Measurements from ENCODE around the gene MYO10. TPM values are rescaled to one million over a fixed set of nuclear protein-coding genes. Genes with fewer than 3 reads are reported as not detected.

The MYO10 gene
- total RNA-seq, 4 donors from 2014 or later, result 30.6 to 55.9 (median 38.2) TPM

DNA sequence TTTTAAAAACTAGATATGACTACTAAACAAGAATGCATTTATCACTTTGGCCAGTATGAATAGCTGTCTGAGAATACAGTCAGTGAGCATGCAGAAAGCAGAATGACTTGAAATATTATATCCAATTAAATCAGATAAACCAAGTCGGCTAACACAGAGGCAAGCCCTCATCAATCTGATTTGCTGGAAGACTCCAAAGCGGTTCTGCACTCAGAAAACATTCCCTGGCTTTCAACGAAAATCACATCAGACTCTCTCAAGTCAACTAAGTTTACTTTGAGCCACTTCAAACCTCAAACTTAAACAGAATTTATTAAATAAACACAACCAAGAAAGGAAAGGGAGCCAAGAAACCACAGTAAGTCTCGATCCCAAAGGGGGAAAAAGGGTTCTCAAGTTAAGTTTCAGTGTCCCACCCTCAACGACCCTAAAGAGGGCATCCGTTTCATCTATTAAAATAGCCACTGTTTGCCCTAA, 1.4 kb downstream of the MYO10 start:
- H3K4me3 ChIP-seq, result peak overlapping the region; percentile 65 to 84 (median 70)
- H3K27me3 ChIP-seq, result no peaks in the 10 kb centered on the region
- H3K27ac ChIP-seq, result no peak overlapping the region
- no peaks in the 10 kb centered on the region for H3K9me3 ChIP-seq
- 1 to 4% methylated on average over 6 of the region's 6 CpGs for WGBS, 2 donors
- H3K4me1 ChIP-seq, result peaks cover 0 to 29% (median 2%) of the 10 kb centered on the region in 4 donors
- DNase-seq (ENCODE audit: low spot score in 2 of 2), result no peak
- TF ChIP-seq POLR2A (IDR thresholded peaks at IDR 0.05), result no peak
- peak in 1 of 2 donors; percentile 6 for TF ChIP-seq EP300 (IDR thresholded peaks at IDR 0.05)
- TF ChIP-seq, protein P1, sequence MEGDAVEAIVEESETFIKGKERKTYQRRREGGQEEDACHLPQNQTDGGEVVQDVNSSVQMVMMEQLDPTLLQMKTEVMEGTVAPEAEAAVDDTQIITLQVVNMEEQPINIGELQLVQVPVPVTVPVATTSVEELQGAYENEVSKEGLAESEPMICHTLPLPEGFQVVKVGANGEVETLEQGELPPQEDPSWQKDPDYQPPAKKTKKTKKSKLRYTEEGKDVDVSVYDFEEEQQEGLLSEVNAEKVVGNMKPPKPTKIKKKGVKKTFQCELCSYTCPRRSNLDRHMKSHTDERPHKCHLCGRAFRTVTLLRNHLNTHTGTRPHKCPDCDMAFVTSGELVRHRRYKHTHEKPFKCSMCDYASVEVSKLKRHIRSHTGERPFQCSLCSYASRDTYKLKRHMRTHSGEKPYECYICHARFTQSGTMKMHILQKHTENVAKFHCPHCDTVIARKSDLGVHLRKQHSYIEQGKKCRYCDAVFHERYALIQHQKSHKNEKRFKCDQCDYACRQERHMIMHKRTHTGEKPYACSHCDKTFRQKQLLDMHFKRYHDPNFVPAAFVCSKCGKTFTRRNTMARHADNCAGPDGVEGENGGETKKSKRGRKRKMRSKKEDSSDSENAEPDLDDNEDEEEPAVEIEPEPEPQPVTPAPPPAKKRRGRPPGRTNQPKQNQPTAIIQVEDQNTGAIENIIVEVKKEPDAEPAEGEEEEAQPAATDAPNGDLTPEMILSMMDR (IDR thresholded peaks at IDR 0.05), result no peak
- no peaks in the 10 kb centered on the region for H3K36me3 ChIP-seq

DNA sequence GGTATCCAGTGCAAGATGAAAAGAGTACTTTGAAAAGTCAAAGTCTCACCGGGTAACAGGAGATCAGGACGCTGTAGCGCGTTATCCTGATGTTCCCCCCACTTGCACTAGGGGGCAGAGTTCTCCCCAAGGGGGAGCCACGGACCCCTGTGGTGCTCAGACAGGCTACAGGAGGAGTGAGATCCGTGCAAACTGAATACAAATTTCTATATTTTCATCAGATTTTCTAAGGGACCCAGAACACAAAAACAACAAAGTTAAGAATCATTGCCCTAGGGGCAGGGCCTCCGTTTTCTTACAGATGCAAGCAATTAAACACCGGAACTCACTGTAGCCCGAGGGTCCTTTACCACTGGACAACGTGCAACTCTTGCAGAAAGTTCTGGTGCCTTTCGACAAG, 2.0 kb downstream of the MYO10 start:
- Histone ChIP-seq H3K4me3 (peak overlapping the region; percentile 17 to 84 (median 70)), H3K27me3 (no peaks in the 10 kb centered on the region), H3K27ac (no peak overlapping the region), H3K9me3 (no peaks in the 10 kb centered on the region), H3K36me3 (no peaks in the 10 kb centered on the region), H3K4me1 (peaks cover 0 to 29% (median 2%) of the 10 kb centered on the region in 4 donors)
- DNase-seq (ENCODE audit: low spot score in 2 of 2), result peak in 1 of 2 donors; percentile 49
- no peak for TF ChIP-seq EP300 (IDR thresholded peaks at IDR 0.05)
- TF ChIP-seq, protein P1 (IDR thresholded peaks at IDR 0.05), result peak; percentile 60 to 87 (median 68)
- WGBS, 2 donors, result 5 to 11% methylated on average over 11 of the region's 11 CpGs

DNA sequence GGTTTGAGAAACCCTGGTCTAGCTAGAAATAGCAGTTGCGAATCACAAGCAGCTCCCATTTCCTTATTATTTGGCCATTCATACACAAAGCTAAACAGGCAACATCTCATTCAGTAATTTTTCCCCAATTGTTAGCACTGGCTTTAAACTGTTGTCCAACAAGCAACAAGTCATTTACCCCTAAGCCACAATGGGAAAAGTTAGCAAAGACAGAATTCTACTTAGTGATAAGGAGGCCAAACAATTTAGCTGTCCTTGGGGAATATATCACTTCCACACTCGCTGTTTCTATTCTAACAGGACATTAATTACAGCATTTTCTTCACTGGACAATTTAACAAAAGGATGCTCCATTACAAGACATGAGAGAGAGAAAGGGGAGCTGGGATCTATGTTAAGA, 2.8 kb downstream of the MYO10 start:
- DNase-seq (ENCODE audit: low spot score in 2 of 2), result no peak
- Histone ChIP-seq H3K36me3 (no peaks in the 10 kb centered on the region), H3K4me1 (peaks cover 0 to 29% (median 2%) of the 10 kb centered on the region in 4 donors), H3K27me3 (no peaks in the 10 kb centered on the region), H3K4me3 (peak overlapping the region in 1 of 4 donors; percentile 84), H3K9me3 (no peaks in the 10 kb centered on the region), H3K27ac (no peak overlapping the region)
- 77 to 84% methylated on average over 2 of the region's 2 CpGs for WGBS, 2 donors
- TF ChIP-seq POLR2A (IDR thresholded peaks at IDR 0.05) (no peak), EP300 (IDR thresholded peaks at IDR 0.05) (no peak)
- TF ChIP-seq, protein P1 (IDR thresholded peaks at IDR 0.05), result no peak

DNA sequence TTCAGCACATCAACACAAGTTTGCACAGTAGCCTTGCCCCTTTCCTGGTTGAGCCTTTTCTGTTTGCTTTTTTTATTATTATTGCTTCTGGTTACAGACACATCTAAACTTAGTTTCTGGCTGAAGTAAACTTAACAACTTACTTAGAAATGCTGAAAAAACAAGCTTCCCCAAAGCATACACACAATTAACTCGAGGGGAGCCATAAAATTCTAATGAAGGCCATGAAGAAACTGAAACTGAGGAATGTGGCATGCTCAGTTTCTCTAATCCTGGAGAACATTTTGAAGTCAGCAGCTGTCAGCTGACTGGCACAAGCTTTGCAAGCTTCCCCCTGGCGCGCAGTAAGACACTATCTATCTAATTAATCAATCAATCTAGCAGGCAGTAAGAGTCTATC, 3.7 kb downstream of the MYO10 start:
- WGBS, 2 donors, result 64 to 67% methylated on average over 3 of the region's 3 CpGs
- Histone ChIP-seq H3K27ac (no peak overlapping the region), H3K4me1 (peaks cover 0 to 29% (median 2%) of the 10 kb centered on the region in 4 donors), H3K36me3 (no peaks in the 10 kb centered on the region), H3K27me3 (no peaks in the 10 kb centered on the region), H3K4me3 (no peak overlapping the region), H3K9me3 (no peaks in the 10 kb centered on the region)
- no peak for DNase-seq (ENCODE audit: low spot score in 2 of 2)
- TF ChIP-seq EP300 (IDR thresholded peaks at IDR 0.05), result no peak
- no peak for TF ChIP-seq POLR2A (IDR thresholded peaks at IDR 0.05)
- TF ChIP-seq, protein P1 (IDR thresholded peaks at IDR 0.05), result no peak

DNA sequence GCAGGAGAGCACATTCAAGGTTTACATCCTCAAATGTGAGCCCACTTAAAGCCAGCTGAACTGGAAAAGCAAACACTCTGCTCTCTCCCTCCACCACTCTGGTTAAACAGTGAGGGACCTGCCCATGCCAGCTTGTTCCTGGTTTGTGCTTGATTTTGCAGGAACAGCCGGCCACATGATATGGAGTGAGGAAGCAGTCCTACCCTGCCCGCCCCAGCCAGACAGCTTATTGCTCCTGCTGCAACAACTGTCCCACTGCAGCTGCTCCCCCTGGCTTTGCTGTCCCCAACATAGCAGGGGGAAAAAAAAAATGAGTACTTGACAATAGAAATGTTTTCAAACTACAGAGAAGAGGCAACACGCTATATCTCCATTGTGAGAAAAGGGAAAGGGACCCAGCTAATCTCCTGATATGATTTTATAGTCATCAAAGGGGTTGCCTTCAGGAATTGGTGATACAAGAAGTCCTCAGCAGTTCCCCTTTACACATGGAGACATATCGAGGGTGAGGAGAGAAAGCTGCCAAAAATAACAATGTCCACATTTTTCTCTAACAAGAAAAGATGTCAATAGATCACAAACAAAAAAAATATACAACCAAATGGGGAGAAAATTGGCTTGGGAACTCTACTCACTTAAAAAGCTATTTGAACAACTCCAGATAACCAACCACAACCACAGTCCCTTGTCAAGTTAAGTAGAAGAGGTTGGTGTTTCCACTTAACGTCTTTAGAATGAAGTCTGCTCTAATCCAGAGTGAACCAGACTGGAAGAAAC, 4.6 kb downstream of the MYO10 start:
- 70 to 73% methylated on average over 5 of the region's 5 CpGs for WGBS, 2 donors
- Histone ChIP-seq H3K4me1 (peaks cover 0 to 22% (median 2%) of the 10 kb centered on the region in 4 donors), H3K9me3 (no peaks in the 10 kb centered on the region), H3K27me3 (no peaks in the 10 kb centered on the region), H3K36me3 (no peaks in the 10 kb centered on the region), H3K4me3 (no peak overlapping the region), H3K27ac (no peak overlapping the region)
- TF ChIP-seq EP300 (IDR thresholded peaks at IDR 0.05) (no peak), POLR2A (IDR thresholded peaks at IDR 0.05) (no peak)
- TF ChIP-seq, protein P1 (IDR thresholded peaks at IDR 0.05), result no peak
- no peak for DNase-seq (ENCODE audit: low spot score in 2 of 2)

All from tibial nerve (tissue), 4 donors.